Hematopoietic multipotent progenitor cell (in vitro differentiated cells): ENCODE results near the gene PRKCA. TPM values are rescaled to one million over a fixed set of nuclear protein-coding genes. Genes with fewer than 3 reads are reported as not detected.
A peak's percentile ranks its signal among the peaks of the same experiment; 100 is the strongest.

Experiments used
- DNase-seq, 3 donors: peaks; one replicate each; pipeline ENCODE4 v3.0.0-alpha.2; 2011 to 2015; ENCODE audit warnings: low read depth in 2 of 3, low spot score in 2 of 3
- total RNA-seq: library from RNA; depleted of rRNA; stranded (reverse); fragments of >200 nt; gene quantifications from one replicate; pipeline ENCODE4 v1.2.3, GENCODE V29; 2012

PRKCA gene
- total RNA-seq, 1 donor: 0.54 TPM

DNA sequence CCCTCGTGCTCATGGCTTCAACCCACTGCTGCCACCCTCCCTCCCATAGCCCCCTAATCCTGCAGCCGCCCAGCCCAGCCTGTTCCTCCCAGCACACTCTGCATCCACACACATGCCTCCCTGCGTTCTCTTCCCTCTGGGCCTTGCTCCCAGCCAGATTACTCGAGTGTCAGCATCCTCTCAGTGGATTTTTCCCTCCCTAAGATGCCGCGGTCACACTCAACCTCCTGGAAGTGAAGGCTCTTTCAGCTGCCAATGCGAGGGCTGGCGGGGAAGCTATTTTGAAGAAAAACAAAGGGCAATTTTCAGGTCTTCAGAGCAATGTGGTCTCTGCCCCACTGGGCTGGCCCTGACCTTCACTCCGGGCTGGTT lies 509.3 kb downstream of the PRKCA start:
- no peak for DNase-seq

DNA sequence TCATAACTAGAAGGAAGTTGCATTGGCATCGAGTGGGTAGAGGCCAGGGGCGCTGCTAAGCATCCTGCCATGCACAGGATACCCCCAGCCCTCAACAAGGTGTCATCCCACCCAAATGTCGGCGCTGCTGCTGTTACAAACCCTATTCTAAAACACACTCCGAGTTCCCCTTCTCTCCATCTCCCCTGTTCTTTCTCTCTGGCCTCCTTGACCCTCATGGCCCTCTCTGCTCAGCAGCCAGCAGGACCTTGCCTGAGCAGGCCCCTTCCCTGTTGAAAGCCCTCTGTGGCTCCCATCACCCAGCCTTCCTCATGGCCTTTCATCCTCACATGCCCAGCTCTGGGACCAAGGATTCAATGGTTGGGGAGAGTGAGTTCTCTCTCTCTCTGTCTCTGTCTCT lies 510.2 kb downstream of the PRKCA start:
- DNase-seq: no peak

DNA sequence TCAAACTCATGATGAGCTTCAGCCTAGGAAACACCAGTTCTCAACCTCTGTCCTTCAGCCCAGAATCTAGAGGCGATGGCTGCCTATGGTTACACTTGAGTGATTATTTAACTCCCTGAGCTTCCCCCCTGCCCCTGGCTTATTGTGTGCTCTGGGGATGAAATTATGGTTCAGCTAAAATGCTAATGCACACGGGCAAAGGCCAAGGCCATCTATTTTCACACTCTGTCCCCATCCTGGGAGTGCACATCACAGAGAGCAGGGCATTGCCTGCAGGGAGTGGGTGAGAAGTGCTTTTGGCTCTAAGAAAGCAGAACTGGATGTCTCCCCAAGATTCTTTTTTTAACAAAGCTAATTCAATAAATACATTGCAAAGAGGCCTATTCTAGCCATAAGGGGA lies 510.9 kb downstream of the PRKCA start:
- no peak for DNase-seq

DNA sequence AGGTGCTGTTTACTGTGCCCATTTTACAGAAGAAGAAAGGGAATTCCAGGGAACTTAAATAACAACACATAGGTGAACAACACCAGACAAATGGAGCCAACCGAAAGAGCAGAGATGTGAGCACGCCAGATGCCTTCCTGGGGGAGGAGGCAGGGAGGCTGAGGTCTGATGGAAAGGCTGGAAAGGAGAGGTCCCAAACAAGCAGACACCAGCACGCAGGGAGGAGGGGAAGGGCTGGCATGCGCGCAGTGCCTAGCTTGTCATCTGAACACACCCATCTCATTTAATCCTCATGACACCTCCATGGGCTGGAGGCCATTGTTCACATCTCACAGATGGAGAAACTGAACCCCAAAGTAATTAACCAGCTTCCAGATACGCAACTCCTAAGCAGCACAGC lies 511.6 kb downstream of the PRKCA start:
- DNase-seq: no peak

DNA sequence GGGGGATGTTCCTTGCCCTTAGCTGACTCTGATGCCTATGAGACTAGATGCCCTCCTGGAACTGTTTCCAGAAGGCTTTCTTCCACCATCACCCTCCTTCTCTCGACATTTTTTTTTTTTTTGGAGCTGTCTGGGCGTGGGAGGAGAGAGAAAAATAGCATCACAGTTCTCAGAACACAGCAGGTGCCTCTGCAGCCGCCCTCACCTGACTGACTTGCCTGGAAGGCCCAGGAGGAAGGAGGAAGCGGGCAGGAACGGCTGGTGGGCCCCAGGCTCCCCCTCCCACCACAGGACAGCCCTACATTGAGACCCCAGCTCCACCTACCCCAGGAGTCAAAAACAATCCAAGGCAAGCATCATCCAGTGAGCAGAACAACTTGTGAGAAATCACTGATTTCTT lies 512.2 kb downstream of the PRKCA start:
- DNase-seq: no peak

DNA sequence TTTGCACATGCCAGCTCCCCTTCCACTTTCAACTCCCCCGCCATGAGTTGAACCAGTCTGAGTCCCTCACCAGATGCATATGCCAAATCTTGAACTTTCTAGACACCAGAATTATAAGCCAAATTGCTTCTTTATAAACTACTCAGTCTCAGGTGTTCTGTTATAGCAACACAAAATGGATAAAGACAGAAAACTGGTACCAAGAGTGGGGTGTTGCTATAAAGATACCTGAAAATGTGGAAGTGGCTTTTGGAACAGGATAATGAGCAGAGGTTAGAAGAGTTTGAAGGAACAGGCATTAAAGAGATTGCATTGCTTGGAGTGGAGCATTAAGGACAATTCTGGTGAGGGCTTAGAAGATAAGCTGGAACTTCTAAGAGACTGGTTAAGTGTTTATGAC lies 515.3 kb downstream of the PRKCA start:
- no peak for DNase-seq

DNA sequence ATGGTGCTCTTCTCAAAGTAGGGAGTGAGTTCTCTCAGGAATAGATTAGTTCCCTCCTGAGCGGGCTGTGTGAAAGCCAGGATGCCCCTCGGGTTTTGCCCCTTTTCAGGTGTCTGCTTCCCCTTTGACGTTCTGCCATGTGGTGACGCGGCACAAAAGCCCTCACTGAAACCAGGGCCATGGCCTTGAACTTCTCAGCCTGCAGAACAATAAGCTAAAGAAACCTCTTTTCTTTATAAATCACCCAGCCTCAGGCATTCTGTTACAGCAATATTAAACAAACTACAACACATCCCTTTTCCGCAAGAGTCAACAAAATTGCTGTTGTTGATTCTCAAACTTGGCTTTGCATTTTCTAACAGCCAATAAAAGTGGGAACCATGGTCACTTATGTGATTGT lies 517.1 kb downstream of the PRKCA start:
- no peak for DNase-seq

DNA sequence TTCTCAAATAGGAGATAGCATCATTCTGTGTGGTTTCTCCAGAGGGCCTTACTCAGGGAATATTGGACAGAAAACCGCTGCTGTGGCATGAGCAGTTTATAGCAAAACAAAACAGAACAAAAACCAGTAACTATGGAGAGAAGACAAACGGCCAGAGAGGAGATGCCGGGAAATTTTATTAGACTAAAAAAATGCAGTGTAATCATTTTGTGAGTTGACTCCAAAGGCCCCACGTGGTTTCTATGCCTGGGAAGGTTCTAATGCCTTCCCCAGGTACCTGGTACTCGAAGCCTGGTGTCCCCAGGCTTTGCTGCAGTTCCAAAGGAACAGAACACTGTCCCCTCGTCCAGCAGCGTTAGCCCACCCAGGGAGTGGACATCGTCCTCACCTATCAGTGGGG lies 519.6 kb downstream of the PRKCA start:
- DNase-seq: no peak

DNA sequence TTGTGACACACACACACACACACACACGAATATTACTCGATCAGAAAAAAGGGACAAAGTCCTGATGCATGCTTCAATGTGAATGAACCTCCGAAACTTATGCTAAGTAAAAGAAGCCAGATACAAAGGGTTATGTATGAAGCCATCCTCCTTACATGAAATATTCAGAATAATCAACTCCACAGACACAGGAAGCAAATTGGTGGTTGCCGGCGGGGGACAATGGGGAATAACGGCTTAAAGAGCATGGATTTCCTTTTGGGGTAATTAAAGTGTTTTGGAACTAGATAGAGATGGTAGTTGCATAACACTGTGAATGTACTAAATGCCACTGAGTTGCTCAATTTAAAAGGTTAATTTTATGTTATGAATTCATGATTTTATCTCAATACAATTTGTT lies 524.4 kb downstream of the PRKCA start:
- no peak for DNase-seq

DNA sequence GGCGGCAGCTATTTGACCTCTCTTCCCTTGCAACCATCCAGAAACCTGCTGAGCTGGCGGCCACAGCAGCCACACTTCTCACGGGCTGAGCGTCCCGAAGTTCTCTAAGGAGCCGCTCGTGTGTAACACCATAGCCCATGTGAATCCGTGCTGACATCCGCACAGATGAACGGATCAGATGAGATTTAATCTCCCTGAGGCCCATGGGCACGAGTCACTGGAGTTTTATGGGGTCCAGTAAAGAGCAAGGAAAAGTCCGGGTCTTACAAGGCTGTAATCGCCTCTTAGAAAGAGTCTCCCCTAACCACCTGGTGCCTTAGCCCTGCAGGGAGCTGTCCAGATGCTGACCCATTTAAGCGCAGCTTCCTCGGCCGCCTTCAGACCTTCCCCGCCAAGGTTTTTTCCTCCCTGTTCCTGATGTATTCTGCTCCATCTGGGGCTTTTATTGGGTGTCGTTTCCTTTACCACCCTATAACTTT lies 527.0 kb downstream of the PRKCA start:
- DNase-seq: peak in 2 of 3 donors; percentile 55 to 73

DNA sequence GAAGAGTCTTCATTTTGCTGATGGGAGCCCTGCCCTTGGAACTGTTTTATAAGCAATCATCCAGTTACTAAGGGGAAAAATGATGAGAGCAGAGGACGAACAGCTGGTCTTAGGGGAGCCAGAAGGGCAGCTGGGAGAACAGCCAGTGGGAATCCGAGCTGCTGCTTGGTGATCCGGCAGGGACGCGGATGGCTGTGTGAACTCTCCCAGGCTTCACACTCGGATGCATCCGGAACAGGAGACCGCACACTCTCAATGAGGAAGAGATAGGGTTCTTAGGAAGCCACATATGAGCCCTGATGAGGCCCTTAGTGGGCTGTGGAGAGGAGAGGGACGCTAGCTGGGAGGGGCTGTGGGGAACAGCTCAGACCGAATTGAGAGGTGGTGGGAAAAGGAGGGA lies 527.5 kb downstream of the PRKCA start:
- peak in 2 of 3 donors; percentile 40 to 68 for DNase-seq

DNA sequence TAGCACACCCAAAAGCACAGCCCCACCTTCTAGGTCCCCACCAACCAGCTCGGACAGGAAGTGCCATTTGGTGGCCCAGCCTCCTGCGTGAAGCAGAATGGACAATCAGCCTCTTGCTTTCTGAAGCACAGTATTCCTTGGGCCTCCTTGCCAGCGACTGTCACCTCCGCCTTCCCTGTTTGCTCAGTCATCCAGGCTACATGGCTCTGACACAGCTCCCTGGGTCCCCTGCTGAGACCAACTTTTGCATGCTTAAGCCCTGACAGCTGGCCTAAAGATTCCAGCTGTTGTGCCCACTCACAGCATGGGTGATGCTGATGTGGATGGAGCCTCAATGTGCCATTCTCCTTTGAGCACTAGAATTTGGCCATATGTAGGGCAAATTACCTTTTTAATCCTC lies 528.0 kb downstream of the PRKCA start:
- no peak for DNase-seq

DNA sequence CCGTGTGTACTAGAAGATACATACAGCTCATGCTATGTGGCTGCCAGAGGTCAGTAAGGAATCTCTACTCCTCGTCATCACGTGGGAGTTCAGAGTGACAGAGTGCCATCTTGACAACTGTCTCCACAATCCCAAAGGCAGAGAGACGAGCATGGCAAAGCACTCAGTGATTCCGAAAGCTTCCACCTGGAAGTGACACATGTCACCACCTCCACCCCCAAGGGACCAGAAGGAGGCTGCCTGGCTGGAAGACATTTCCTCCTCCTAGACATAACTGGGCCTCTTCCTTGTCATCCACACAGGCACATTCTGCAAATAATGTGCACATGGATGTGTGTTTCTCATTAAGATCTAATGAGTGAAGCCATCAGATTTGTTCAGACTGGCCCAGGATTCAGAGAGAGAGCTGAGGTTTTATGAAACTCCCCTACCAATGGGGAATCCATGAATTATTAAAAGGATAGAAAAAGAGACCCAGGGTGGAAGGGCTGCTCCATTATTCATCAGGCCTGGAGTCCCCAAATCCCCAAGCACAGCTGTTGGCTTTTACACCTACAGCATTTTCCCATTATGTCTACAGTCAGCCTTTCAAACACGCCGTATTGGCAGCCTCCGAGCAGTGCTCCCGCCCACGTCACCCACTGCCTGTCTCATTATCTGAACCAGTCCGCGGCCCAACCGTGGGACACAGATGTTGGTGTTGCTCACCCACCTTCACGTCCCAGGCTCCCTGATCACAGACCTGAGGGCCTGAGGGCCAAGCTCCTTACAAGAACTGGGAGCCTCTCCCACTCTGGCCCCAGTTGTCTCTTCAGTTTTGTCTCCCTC lies 529.2 kb downstream of the PRKCA start:
- no peak for DNase-seq

DNA sequence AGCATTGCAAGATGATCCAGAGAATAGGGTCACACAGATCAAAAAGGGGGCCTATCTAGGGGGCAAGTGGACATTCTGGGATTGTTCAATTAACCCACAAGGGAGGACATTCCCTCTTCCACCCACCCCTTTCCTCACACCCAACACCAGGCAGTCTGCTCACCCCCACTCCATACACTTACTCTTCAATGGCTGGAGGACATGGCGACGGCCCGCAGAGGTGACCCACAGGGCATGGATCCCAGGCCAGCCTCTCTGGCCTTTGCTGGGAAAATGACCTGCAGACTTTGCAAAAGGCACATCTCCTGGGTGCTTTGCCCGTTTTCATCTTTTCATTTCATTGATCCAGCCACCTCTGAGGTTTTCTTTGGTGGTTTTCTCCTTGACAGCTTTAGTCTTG lies 530.8 kb downstream of the PRKCA start:
- DNase-seq: no peak

DNA sequence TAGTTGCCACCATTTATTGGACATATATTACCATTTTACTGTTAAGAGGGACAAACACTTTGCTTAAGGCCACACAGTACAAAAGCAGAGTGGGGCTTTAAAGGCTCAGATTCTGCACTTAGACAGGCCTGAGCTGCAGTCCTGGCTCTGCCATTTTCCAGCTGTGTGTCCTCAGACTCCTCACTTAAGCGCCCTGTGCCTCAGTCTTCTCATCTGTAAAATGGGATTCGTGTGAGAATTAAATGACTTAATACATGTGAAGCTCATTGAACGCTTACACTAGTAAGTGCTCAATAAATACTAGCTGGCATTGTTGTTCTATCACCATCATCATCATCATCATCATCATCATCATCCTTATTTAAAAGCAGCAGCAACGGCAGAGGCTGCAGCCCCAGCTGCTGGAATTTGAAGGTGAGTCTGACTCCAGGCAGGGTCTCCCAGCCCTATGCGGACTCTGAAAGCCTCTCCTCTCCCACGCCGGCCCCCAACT lies 532.1 kb downstream of the PRKCA start:
- DNase-seq: no peak

DNA sequence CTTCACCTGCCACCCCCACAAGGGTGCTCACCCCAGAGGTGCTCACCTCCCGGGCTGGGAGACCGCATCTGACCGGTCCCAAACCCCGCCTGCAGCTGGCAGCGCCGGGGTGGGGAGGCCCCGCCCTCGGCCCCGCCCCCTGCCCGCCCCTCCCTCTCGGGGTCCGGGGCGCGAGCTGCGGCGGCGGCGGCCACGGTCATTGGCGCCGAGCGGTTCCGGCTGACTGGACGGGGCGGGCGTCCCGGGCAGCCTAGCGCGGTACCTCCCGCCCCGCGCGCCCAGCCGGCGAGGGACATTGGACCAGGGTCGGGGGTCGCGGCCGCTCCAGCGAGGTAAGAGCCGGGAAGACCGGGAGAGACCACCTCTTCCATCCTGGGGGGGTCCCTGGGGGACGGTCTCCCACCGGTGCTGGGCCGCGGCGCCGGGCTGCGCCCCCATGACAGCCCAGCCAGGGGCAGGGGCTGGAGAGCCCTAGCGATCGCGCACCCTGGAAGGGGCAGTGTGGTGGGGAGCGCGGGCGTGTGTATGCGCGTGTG lies 532.6 kb downstream of the PRKCA start, which contains the start of gene CACNG5:
Gene CACNG5, plus strand, starts transcription at position 199 of the 536 bp plus-strand sequence. CDS start 42,216 bp downstream, outside the sequence.
- no peak for DNase-seq

DNA sequence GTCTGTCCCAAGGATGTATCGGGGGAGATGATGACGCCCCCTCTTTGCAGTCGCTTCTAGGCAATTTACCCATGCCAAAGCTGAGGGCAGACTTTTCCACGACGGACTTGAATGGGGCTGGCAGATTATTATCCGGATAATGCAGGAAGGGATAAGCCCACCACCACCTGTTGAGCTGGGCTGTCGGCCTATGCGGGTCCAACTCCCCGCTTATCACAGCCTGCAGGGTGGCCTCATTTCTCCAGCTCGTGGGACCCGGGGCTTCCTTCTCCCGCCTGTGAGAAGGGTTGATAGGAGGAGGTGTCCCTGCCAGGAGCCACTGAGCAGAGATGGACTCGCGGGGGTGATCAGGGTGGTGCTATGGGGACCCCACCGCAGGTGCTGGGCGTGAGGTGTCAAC lies 533.1 kb downstream of the PRKCA start:
- no peak for DNase-seq

DNA sequence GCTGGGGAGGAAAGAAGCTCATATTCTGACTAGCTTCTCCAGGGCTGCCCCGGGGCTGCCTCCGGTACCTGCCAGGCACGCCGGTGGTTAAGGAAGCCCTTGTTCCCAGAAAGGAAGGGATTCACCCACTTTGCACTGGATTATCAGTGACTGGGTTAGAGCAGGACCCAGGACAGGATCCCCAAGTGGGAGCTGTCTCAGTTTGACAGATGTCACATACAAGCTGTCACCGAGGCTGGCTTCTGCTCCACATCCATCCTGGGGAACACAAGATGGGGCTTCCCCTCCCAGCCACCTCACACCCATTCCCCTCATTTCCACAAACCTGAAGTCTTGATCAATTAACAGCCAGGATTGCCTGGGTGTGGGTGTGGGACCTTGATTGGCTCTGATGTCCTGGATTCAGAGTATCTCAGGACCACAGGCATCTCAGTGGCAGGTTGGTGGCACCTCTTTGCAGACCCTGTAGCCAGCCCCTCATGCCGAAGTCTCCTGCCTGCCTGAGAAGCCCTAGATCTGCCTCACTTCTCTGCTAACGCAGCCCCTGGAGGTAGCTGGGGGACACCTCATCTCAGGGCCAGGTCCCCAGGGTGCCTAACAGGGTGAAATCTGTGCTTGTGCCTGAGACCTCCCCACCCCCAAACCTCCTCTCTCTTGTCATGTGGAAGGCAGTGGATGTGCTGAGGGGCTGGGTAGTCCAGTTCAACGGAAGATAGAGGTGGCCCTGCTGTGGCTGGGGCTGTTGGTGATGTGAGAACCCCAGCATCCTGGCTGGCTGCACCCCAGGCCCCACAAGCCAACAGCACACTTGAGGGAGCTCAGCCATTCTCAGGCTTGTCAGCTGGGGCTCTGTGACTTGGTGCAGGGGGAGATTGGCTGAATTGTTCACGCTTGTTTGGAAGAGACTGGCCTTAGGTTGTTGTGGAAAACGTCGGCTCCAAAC lies 533.9 kb downstream of the PRKCA start:
- no peak for DNase-seq

DNA sequence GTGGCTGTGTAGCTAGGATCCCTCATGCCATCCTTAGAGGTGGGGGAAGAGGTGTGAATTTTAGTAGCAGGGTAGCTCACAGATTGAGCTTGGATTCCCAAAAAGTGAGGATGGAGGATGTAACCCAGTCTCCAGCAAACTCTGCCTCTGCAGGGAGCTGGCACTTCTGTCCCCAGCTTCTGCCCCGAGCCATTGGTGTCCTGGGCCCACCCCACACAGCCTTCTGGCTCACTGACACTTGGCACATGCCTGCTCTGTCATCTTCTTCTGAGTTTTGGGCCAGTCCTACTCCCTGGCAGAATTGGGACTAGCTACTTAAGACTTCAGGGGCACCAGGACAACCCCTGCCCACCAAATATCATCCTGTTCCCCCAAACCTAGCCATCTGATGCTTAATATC lies 534.8 kb downstream of the PRKCA start:
- DNase-seq: no peak

DNA sequence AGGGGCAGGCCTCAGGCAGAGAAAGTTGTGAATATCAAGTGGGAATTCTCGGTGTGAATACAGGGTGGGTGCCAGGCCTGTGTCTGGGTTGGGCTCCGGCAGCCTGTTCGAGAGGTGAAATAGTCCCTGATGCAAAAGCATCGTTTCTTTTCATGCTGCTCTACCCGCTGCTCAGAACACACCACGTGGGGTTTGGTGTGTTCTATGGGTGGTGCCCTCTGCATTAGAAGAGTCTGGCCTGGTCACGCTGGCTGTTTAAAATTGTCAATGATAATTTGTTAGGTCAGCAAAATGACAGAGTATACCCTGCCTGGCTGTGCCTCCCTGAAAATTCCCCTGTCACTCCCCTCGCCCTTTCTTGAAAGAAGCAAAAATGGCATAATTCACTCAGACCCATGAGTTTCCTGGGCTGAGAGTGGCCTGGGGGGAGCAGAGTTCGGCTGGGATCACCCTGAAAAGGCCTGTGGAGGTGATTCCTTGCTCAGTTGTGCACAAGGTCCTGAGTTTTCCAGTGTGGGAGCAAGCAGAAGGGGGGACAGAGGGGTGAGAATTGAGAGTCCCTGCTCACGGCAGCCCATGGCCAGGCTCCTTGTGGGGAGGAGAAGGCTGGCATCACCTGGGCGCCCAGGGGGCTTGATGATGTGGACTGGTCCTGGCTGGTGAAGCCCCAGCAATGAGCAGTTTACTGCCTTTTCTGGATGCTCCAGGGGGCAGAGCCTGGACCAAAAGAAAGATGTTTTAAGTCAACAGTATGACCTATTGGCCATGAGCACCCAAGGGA lies 535.7 kb downstream of the PRKCA start:
- no peak for DNase-seq
